HepG2 (cell line): Measurements from ENCODE around the gene CD164L2. TPM values are rescaled to one million over a fixed set of nuclear protein-coding genes. Genes with fewer than 3 reads are reported as not detected.

ENCODE experiments used
- ATAC-seq: fragments of 200-7000 bp; cut with Tn5 transposase; 3 replicates; pipeline ENCODE4 v1.9.1; 2020; ENCODE audit warnings: mild to moderate bottlenecking, moderate library complexity
- BruUV-seq: library from RNA; stranded (reverse); fragments of 400-500 nt; replicated peaks from 2 replicates; lab custom pipeline; 2021; lab: Mats Ljungman, UMichigan
- CTCF ChIA-PET: fragments of 300-600 bp; formaldehyde crosslinking; extraction: SDS; loops from one replicate; lab custom pipeline; 2021; ENCODE audit warnings: low total read pairs, inconsistent platforms, low intra/inter-chr PET ratio; lab: Yijun Ruan, JAX
- POLR2A ChIA-PET: fragments of 350-600 bp; sonication (Branson Sonifier 250); formaldehyde crosslinking; loops from one replicate; lab custom pipeline; 2020; ENCODE audit warnings: antibody characterized with exemption, inconsistent platforms; lab: Yijun Ruan, JAX
- DNase-seq: peaks from one replicate; pipeline ENCODE4 v3.0.0-alpha.2; 2015; ENCODE audit warnings: low spot score
- FAIRE-seq: peaks from 3 replicates; lab custom pipeline; 2011; peaks lifted over from hg19 to GRCh38; lab: Jason Lieb, UNC
- H2AFZ ChIP-seq: one replicate; pipeline ENCODE4 v1.6.1; 2011; ENCODE audit warnings: low read length, inconsistent platforms
- H3K27ac ChIP-seq: fragments of 300-600 bp; 3 replicates; pipeline ENCODE4 v1.8.0; 2011; ENCODE audit warnings: mixed run types, mild to moderate bottlenecking, mixed read lengths, low read length, inconsistent platforms; ENCODE audit not compliant: insufficient read depth; ENCODE audit errors: extremely low read length
- H3K27me3 ChIP-seq, 2 experiments: fragments of 200-600 bp in 1 of 2; 2 replicates in 1 of 2; 3 replicates in 1 of 2; pipeline versions ENCODE4 v1.6.0 to v1.8.0; 2011; ENCODE audit warnings: low read length in 2 of 2, mild to moderate bottlenecking in 2 of 2, moderate library complexity in 2 of 2, inconsistent platforms in 1 of 2; ENCODE audit not compliant: insufficient read depth in 2 of 2, control insufficient read depth in 1 of 2
- H3K36me3 ChIP-seq, 2 experiments: fragments of 200-600 bp in 1 of 2; replicated peaks in 1 of 2; 2 replicates in 1 of 2; 3 replicates in 1 of 2; pipeline versions ENCODE4 v1.5.1 to v1.8.0; 2011; ENCODE audit warnings: low read length in 2 of 2, inconsistent platforms in 1 of 2; ENCODE audit not compliant: insufficient read depth in 2 of 2, control insufficient read depth in 1 of 2
- H3K4me1 ChIP-seq: 2 replicates; pipeline ENCODE4 v1.5.1; 2012; ENCODE audit warnings: low read length, inconsistent platforms; ENCODE audit not compliant: insufficient read depth
- H3K4me2 ChIP-seq: 2 replicates; pipeline ENCODE4 v1.6.0; 2011; ENCODE audit warnings: low read depth, low read length, inconsistent platforms
- H3K4me3 ChIP-seq, 3 experiments: fragments of 200-600 bp in 1 of 3; sonication (generic), shearing (Covaris generic) in 1 of 3; replicated peaks in 1 of 3; 2 replicates each; pipeline ENCODE4 v1.5.1; 2011 to 2016; ENCODE audit warnings: low read length in 3 of 3, inconsistent platforms in 2 of 3, low read depth in 2 of 3, mild to moderate bottlenecking in 2 of 3, control low read depth in 1 of 3, mixed read lengths in 1 of 3; ENCODE audit not compliant: insufficient read depth in 1 of 3
- H3K79me2 ChIP-seq: one replicate; pipeline ENCODE4 v1.6.1; 2011; ENCODE audit warnings: low read length, inconsistent platforms; ENCODE audit not compliant: insufficient read depth
- H3K9ac ChIP-seq: 2 replicates; pipeline ENCODE4 v1.6.0; 2011; ENCODE audit warnings: mild to moderate bottlenecking, low read depth, low read length, inconsistent platforms; ENCODE audit not compliant: insufficient read depth
- H3K9me3 ChIP-seq: 2 replicates; pipeline ENCODE4 v1.5.1; 2012; ENCODE audit warnings: mild to moderate bottlenecking, low read length
- H4K20me1 ChIP-seq: 2 replicates; pipeline ENCODE4 v1.6.0; 2011; ENCODE audit warnings: inconsistent platforms, mild to moderate bottlenecking, low read length, moderate library complexity; ENCODE audit not compliant: insufficient read depth
- ARID4A ChIP-seq: sonication (generic); formaldehyde crosslinking; IDR thresholded peaks from 2 replicates; pipeline ENCODE4 v1.5.0; 2020; ENCODE audit warnings: mild to moderate bottlenecking, missing genetic modification reagents, borderline replicate concordance
- E2F1 ChIP-seq: sonication (generic); formaldehyde crosslinking; IDR thresholded peaks from 2 replicates; pipeline ENCODE4 v1.5.0; 2020; ENCODE audit warnings: missing genetic modification reagents
- ETV6 ChIP-seq: sonication (generic); formaldehyde crosslinking; conservative IDR thresholded peaks from 2 replicates; pipeline ENCODE4 v1.4.0; 2020; ENCODE audit warnings: missing genetic modification reagents
- FOXK2 ChIP-seq: fragments of 450-650 bp; IDR thresholded peaks from 2 replicates; pipeline ENCODE4 v1.6.1; 2016
- FOXP1 ChIP-seq, 2 experiments: fragments of 450-650 bp in 1 of 2; IDR thresholded peaks; 2 replicates each; pipeline ENCODE4 v1.6.1; 2017 to 2018; ENCODE audit warnings: antibody characterized with exemption in 1 of 2
- FOXP4 ChIP-seq: sonication (generic); formaldehyde crosslinking; IDR thresholded peaks from 2 replicates; pipeline ENCODE4 v1.4.0; 2020; ENCODE audit warnings: missing genetic modification reagents
- HDAC1 ChIP-seq: sonication (generic); formaldehyde crosslinking; IDR thresholded peaks from 2 replicates; pipeline ENCODE4 v1.5.1; 2020; ENCODE audit warnings: mild to moderate bottlenecking, missing genetic modification reagents
- IKZF1 ChIP-seq: fragments of 450-650 bp; IDR thresholded peaks from 2 replicates; pipeline ENCODE4 v1.7.1; 2016
- MXD4 ChIP-seq: IDR thresholded peaks from 2 replicates; pipeline ENCODE4 v1.6.1; 2016; ENCODE audit warnings: mild to moderate bottlenecking, missing biosample characterization, missing genetic modification reagents
- NPAS2 ChIP-seq: sonication (generic); formaldehyde crosslinking; IDR thresholded peaks from 2 replicates; pipeline ENCODE4 v1.8.0; 2022; ENCODE audit warnings: mild to moderate bottlenecking, missing genetic modification reagents, borderline replicate concordance
- PAWR ChIP-seq: sonication (generic); formaldehyde crosslinking; IDR thresholded peaks from 2 replicates; pipeline ENCODE4 v1.4.0; 2020; ENCODE audit warnings: missing genetic modification reagents, mild to moderate bottlenecking, borderline replicate concordance
- RAD21 ChIP-seq: fragments of 450-650 bp; formaldehyde crosslinking; IDR thresholded peaks from 2 replicates; pipeline ENCODE4 v1.5.0; 2020; ENCODE audit warnings: mild to moderate bottlenecking
- SPEN ChIP-seq: sonication (generic); formaldehyde crosslinking; IDR thresholded peaks from 2 replicates; pipeline ENCODE4 v1.5.1; 2020; ENCODE audit warnings: low read depth, mild to moderate bottlenecking, missing genetic modification reagents
- TAF1 ChIP-seq: sonication (generic); formaldehyde crosslinking; IDR thresholded peaks from 2 replicates; pipeline ENCODE4 v1.4.0; 2020; ENCODE audit warnings: missing genetic modification reagents
- ZBTB25 ChIP-seq: IDR thresholded peaks from 2 replicates; pipeline ENCODE4 v1.6.1; 2018; ENCODE audit warnings: missing genetic modification reagents
- ZNF329 ChIP-seq: sonication (generic); formaldehyde crosslinking; IDR thresholded peaks from 2 replicates; pipeline ENCODE4 v1.9.0; 2021; ENCODE audit warnings: low read depth, mild to moderate bottlenecking, missing genetic modification reagents
- WGBS: methylation state at CpG from one replicate; pipeline ENCODE4 v1.1.6; 2017; ENCODE audit warnings: low lambda C conversion rate; 5-methylcytosine and 5-hydroxymethylcytosine counted together
- in situ Hi-C: cut with HindIII; loops from 2 replicates; pipeline ENCODE4 v1.10.0; 2017; ENCODE audit warnings: low pct_unique_long_range_greater_than_20kb; ENCODE audit not compliant: extremely low pct_ligation_motif_present
- intact Hi-C: fragments of 100-400 bp; cut with micrococcal nuclease; formaldehyde crosslinking; loops from one replicate; pipeline ENCODE4 v1.10.0; 2022; ENCODE audit not compliant: unreplicated experiment
- polyA plus RNA-seq, 8 experiments: library from polyadenylated mRNA; depleted of rRNA in 3 of 8; stranded (reverse) in 7 of 8; unstranded in 1 of 8; fragments of >200 nt; fragmentation: Illumina TruSeq in 4 of 8; extraction: Trizol in 4 of 8; gene quantifications; 2 replicates each; pipeline versions ENCODE4 v1.2.1 to v1.2.3, GENCODE V29; 2011 to 2016; ENCODE audit warnings: low read depth in 4 of 8, missing spikeins in 1 of 8, mixed read lengths in 1 of 8; ENCODE audit not compliant: insufficient read depth in 1 of 8
- total RNA-seq, 5 experiments: library from RNA; depleted of rRNA; stranded (reverse); fragments of >200 nt; fragmentation: Illumina TruSeq; extraction: Trizol; gene quantifications; 2 replicates each; pipeline ENCODE4 v1.2.3, GENCODE V29; 2016; ENCODE audit warnings: low read depth in 1 of 5

CD164L2 gene
- total and polyA plus RNA-seq, 2 of the 13 experiments (the other 11 are each of a cell fraction or from before 2014, with no cell fraction given), result not detected

- H3K9me3 ChIP-seq, result no peaks in the 10 kb centered on the region
- peaks cover 16% of the 10 kb centered on the region for H3K4me1 ChIP-seq
- CTCF ChIA-PET, result no interaction called here
- H3K36me3 ChIP-seq, result peaks cover 15 to 20% of the 10 kb centered on the region in 2 experiments; a peak in 4 of 5 replicates
- POLR2A ChIA-PET, result no interaction called here
- DNase-seq, result no peak
- H2AFZ ChIP-seq, result no peak overlapping the region
- H3K27me3 ChIP-seq, result no peaks in the 10 kb centered on the region; a peak in 1 of 5 replicates
- in situ Hi-C loops, result no loop called here
- no peaks in the 10 kb centered on the region for H4K20me1 ChIP-seq
- H3K79me2 ChIP-seq, result no peaks in the 10 kb centered on the region
- 98% methylated on average over 5 of the region's 6 CpGs for WGBS
- no peak for FAIRE-seq
- H3K9ac ChIP-seq, result no peak overlapping the region
- H3K4me3 ChIP-seq, result no peak overlapping the region
- ATAC-seq, result no peak
- no peak overlapping the region for H3K4me2 ChIP-seq
- intact Hi-C loops, result no loop called here
- no TSS peak for BruUV-seq
- H3K27ac ChIP-seq, result no peak overlapping the region
- TF ChIP-seq FOXK2 (no peak), NPAS2 (CRISPR knock-in tag) (no peak), SPEN (CRISPR knock-in tag) (no peak), HDAC1 (CRISPR knock-in tag) (no peak), ZBTB25 (CRISPR knock-in tag) (no peak), E2F1 (no peak), FOXP4 (CRISPR knock-in tag) (no peak), ZNF329 (CRISPR knock-in tag) (no peak), RAD21 (CRISPR knock-in tag) (no peak), IKZF1 (no peak), MXD4 (CRISPR knock-in tag) (no peak), PAWR (no peak), ARID4A (CRISPR knock-in tag) (no peak), ETV6 (CRISPR knock-in tag) (no peak), TAF1 (CRISPR knock-in tag) (no peak), FOXP1 (IDR thresholded peaks at IDR 0.05) (no peak), FOXP1 (CRISPR knock-in tag; IDR thresholded peaks at IDR 0.05) (no peak)
These were observed 44.4 kb downstream of the CD164L2 start for GRCh38 chr1:27338751-27339150.
